ENCODE data around the gene CNPY4.

DNA sequence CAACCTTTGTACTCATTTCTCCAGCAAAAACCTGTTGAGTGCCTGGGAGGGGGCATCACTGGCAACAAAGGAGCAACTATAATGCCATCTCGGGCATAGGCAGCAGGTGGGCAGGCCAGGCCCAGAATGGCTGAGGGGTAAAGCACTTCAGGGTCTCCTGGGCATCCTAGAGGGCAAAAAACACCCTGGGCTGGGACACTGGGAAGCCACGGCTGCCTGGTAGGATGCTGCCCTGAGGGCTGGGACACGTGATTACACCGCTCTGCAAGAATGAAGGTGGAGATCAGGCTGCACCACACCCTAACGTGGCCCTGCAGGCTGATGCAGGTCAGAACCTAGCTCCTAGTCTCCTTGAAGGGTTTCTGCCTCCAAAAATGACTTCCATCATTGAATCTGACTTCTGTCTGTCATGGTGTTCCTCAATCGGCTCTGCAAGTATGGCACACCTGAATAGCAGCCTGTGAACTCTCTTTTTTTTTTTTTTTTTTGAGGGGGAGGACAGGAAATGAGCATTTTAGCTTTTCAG is 43.6 kb downstream of the CNPY4 start:
- TF ChIP-seq EZH2 (IDR thresholded peaks at IDR 0.05; ENCODE audit: borderline replicate concordance, insufficient read depth, low read depth, low read length, poor library complexity, severe bottlenecking) (no peak), CTCF (IDR thresholded peaks at IDR 0.05) (no peak)

All from B cell (primary cell).